Measurements from ENCODE around the gene KDM5C. TPM values are rescaled to one million over a fixed set of nuclear protein-coding genes. Genes with fewer than 3 reads are reported as not detected.

Gene KDM5C
- total RNA-seq, 1 donor from 2014 or later = 124 TPM

GRCh38 chrX:53211391-53211978, 13.5 kb downstream of the KDM5C start:
- Mint-ChIP-seq H3K9me3 (ENCODE audit: unreplicated experiment) (no peaks in the 10 kb centered on the region), H3K4me1 (ENCODE audit: low read depth, unreplicated experiment) (no peaks in the 10 kb centered on the region), H3K27me3 (ENCODE audit: unreplicated experiment) (peaks cover 2% of the 10 kb centered on the region), H3K27ac (ENCODE audit: unreplicated experiment) (no peak overlapping the region), H3K4me3 (ENCODE audit: unreplicated experiment) (no peak overlapping the region), H3K36me3 (ENCODE audit: unreplicated experiment) (no peaks in the 10 kb centered on the region)
- TF ChIP-seq CTCF (IDR thresholded peaks at IDR 0.05; ENCODE audit: partially characterized antibody, unreplicated experiment) = no peak
- DNase-seq = no peak

GRCh38 chrX:53196678-53197077, 28.3 kb downstream of the KDM5C start:
- no peaks in the 10 kb centered on the region for H3K4me1 Mint-ChIP-seq (ENCODE audit: low read depth, unreplicated experiment)
- no peak for DNase-seq
- H3K27ac Mint-ChIP-seq (ENCODE audit: unreplicated experiment) = no peak overlapping the region
- H3K27me3 Mint-ChIP-seq (ENCODE audit: unreplicated experiment) = peaks cover 1% of the 10 kb centered on the region
- H3K36me3 Mint-ChIP-seq (ENCODE audit: unreplicated experiment) = no peaks in the 10 kb centered on the region
- TF ChIP-seq CTCF (IDR thresholded peaks at IDR 0.05; ENCODE audit: partially characterized antibody, unreplicated experiment) = no peak
- no peak overlapping the region for H3K4me3 Mint-ChIP-seq (ENCODE audit: unreplicated experiment)
- no peaks in the 10 kb centered on the region for H3K9me3 Mint-ChIP-seq (ENCODE audit: unreplicated experiment)

GRCh38 chrX:53195401-53195800, 29.6 kb downstream of the KDM5C start:
- no peaks in the 10 kb centered on the region for H3K9me3 Mint-ChIP-seq (ENCODE audit: unreplicated experiment)
- no peak overlapping the region for H3K4me3 Mint-ChIP-seq (ENCODE audit: unreplicated experiment)
- H3K27ac Mint-ChIP-seq (ENCODE audit: unreplicated experiment) = no peak overlapping the region

GRCh38 chrX:53194308-53194707, 30.7 kb downstream of the KDM5C start:
- H3K4me3 Mint-ChIP-seq (ENCODE audit: unreplicated experiment) = no peak overlapping the region
- no peak overlapping the region for H3K27ac Mint-ChIP-seq (ENCODE audit: unreplicated experiment)
- H3K27me3 Mint-ChIP-seq (ENCODE audit: unreplicated experiment) = peaks cover 1% of the 10 kb centered on the region
- H3K4me1 Mint-ChIP-seq (ENCODE audit: low read depth, unreplicated experiment) = no peaks in the 10 kb centered on the region
- no peaks in the 10 kb centered on the region for H3K9me3 Mint-ChIP-seq (ENCODE audit: unreplicated experiment)
- no peak for DNase-seq
- H3K36me3 Mint-ChIP-seq (ENCODE audit: unreplicated experiment) = no peaks in the 10 kb centered on the region
- no peak for TF ChIP-seq CTCF (IDR thresholded peaks at IDR 0.05; ENCODE audit: partially characterized antibody, unreplicated experiment)

More at GRCh38 chrX:53195401-53195800, 29.6 kb downstream of the KDM5C start:
- no peak for DNase-seq
- peaks cover 1% of the 10 kb centered on the region for H3K27me3 Mint-ChIP-seq (ENCODE audit: unreplicated experiment)
- H3K4me1 Mint-ChIP-seq (ENCODE audit: low read depth, unreplicated experiment) = no peaks in the 10 kb centered on the region
- TF ChIP-seq CTCF (IDR thresholded peaks at IDR 0.05; ENCODE audit: partially characterized antibody, unreplicated experiment) = no peak
- no peaks in the 10 kb centered on the region for H3K36me3 Mint-ChIP-seq (ENCODE audit: unreplicated experiment)

- Mint-ChIP-seq H3K36me3 (ENCODE audit: unreplicated experiment) (no peaks in the 10 kb centered on the region), H3K9me3 (ENCODE audit: unreplicated experiment) (no peaks in the 10 kb centered on the region), H3K4me1 (ENCODE audit: low read depth, unreplicated experiment) (no peaks in the 10 kb centered on the region), H3K27me3 (ENCODE audit: unreplicated experiment) (peaks cover 1% of the 10 kb centered on the region), H3K4me3 (ENCODE audit: unreplicated experiment) (no peak overlapping the region), H3K27ac (ENCODE audit: unreplicated experiment) (no peak overlapping the region)
- no peak for TF ChIP-seq CTCF (IDR thresholded peaks at IDR 0.05; ENCODE audit: partially characterized antibody, unreplicated experiment)
- DNase-seq = no peak
Measured at GRCh38 chrX:53193093-53193492, 31.9 kb downstream of the KDM5C start.

Measured in glutamatergic neuron (in vitro differentiated cells).